Heart left ventricle (tissue), 16 donors: ENCODE results near the gene CFAP54. TPM values are rescaled to one million over a fixed set of nuclear protein-coding genes. Genes with fewer than 3 reads are reported as not detected.

Experiments used
- ATAC-seq, 4 donors: fragments of 200-7000 bp; cut with Tn5 transposase; one replicate each; pipeline ENCODE4 v1.9.1; 2020 to 2022; ENCODE audit warnings: moderate library complexity in 4 of 4, mild to moderate bottlenecking in 3 of 4, moderate number of reproducible peaks in 1 of 4
- DNase-seq, 5 donors: peaks; one replicate each; pipeline ENCODE4 v3.0.0-alpha.2; 2020
- H3K27ac ChIP-seq, 12 donors: fragments of 200-600 bp; sonication (generic) in 4 of 12; one replicate each; pipeline versions ENCODE4 v1.5.0 to v1.8.0; 2016 to 2022; ENCODE audit warnings: mild to moderate bottlenecking in 2 of 12
- H3K27me3 ChIP-seq, 9 donors: fragments of 200-600 bp; sonication (generic) in 2 of 9; one replicate each; pipeline versions ENCODE4 v1.5.1 to v1.8.0; 2016 to 2022; ENCODE audit warnings: mild to moderate bottlenecking in 3 of 9
- H3K36me3 ChIP-seq, 9 donors: fragments of 200-600 bp; sonication (generic) in 2 of 9; one replicate each; pipeline versions ENCODE4 v1.5.0 to v1.8.0; 2018 to 2022; ENCODE audit warnings: mild to moderate bottlenecking in 2 of 9
- H3K4me1 ChIP-seq, 12 donors: fragments of 200-600 bp; sonication (generic) in 4 of 12; one replicate each; pipeline versions ENCODE4 v1.5.0 to v1.8.0; 2016 to 2022; ENCODE audit warnings: mild to moderate bottlenecking in 3 of 12
- H3K4me3 ChIP-seq, 12 donors: fragments of 200-600 bp; sonication (generic) in 4 of 12; one replicate each; pipeline versions ENCODE4 v1.5.0 to v1.8.0; 2017 to 2022; ENCODE audit warnings: mild to moderate bottlenecking in 9 of 12, moderate library complexity in 4 of 12
- H3K9me3 ChIP-seq, 12 donors: fragments of 200-600 bp; sonication (generic) in 4 of 12; one replicate each; pipeline versions ENCODE4 v1.5.0 to v1.8.0; 2016 to 2022; ENCODE audit warnings: mild to moderate bottlenecking in 1 of 12
- POLR2A ChIP-seq, 2 donors: fragments of 450-650 bp; IDR thresholded peaks; one replicate each; pipeline ENCODE4 v1.6.1; 2017; ENCODE audit warnings: antibody characterized with exemption in 2 of 2, mild to moderate bottlenecking in 2 of 2, moderate library complexity in 2 of 2
- WGBS, 4 donors: extraction: QIAGEN DNeasy Blood & Tissue Kit in 2 of 4; methylation state at CpG; one replicate each; pipeline versions ENCODE4 v1.1.5 to v1.1.7; 2013 to 2018; 5-methylcytosine and 5-hydroxymethylcytosine counted together
- intact Hi-C, 10 donors: fragments of 100-400 bp; cut with DNase I; formaldehyde crosslinking; loops; one replicate each; pipeline versions ENCODE4 v1.11.1 to v1.14.2; 2022
- polyA plus RNA-seq, 2 donors: library from polyadenylated mRNA; stranded (reverse); fragments of 200-250 nt; gene quantifications; one replicate each; pipeline ENCODE4 v1.2.3, GENCODE V29; 2013
- total RNA-seq, 9 donors: library from RNA; depleted of rRNA in 2 of 9; stranded (reverse); fragments of >200 nt in 2 of 9; fragmentation: NEBNext Ultra II Directional in 3 of 9; extraction: Animal tissue kit (Norgen Biotek cat#: 25700) in 3 of 9; gene quantifications; one replicate each; pipeline versions ENCODE4 v1.1.0 to v1.2.4, GENCODE V29; 2016 to 2023
- TF ChIP-seq, protein P1 (sequence below), 12 donors: fragments of 200-600 bp; sonication (generic) in 4 of 12; IDR thresholded peaks; one replicate each; pipeline versions ENCODE4 v1.5.0 to v1.8.0; 2018 to 2022; ENCODE audit warnings: antibody characterized with exemption in 12 of 12, mild to moderate bottlenecking in 5 of 12
- donor health status: ischemic (EF 13 %, LVEDD 7.1; RV severe dilation, severe dysfunction).
- donor health status: healthy with polysubstance abuse.
- donor health status: DM: no; HTN: yes; CAD: no.
- donor health status: DM: no; HTN: no; CAD: no.
- donor health status: ischemic (EF 25% LVEDD 6.9; RV normal size, moderate dysfunction).
- donor health status: ischemic (EF 25% LVEDD 5.7; RV mildly dilated, moderate dysfunction).
- donor health status: healthy.
- donor health status: DM: yes; HTN: yes; CAD: no.
- donor health status: ischemic (EF 35%, LVEDD 5.7; RV mildly dilated, moderate dysfunction).
- donor health status: nonischemic (EF 11% LVEDD 7.7; RV severe dilation, severe dysfunction).
- donor health status: DM: yes; HTN: yes; CAD: no.
- donor health status: PGD.
- donor health status: ischemic (EF 29% LVEDD 5.4; RV normal size, mild dysfunction).
- donor health status: nonischemic (EF 23%, LVEDD 6.1; RV moderate dilation, normal function).

Gene CFAP54
- total and polyA plus RNA-seq, 11 donors = 0.07 to 0.79 (median 0.13) TPM; not detected in 1

DNA sequence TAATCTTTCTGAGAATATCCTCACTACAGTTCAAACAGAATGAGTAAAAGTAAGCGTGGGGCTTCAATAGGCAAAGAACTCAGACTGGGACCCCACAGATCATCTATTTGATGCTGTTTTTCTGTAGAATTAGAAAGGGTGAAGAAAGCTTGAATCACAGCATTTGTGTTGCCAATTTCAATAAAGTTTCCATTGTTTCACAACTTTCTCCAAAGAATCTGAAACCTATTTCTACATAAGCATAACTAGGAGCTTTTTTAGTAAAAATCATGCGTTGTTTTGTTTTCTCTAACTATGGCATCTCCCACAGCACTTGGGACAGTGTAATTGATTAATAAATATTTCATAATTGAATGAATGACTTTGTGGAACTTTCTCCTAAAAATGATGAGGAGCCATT lies 401.0 kb downstream of the CFAP54 start:
- Histone ChIP-seq H3K4me3 (no peak overlapping the region), H3K27ac (no peak overlapping the region), H3K4me1 (peaks cover 0 to 4% (median 0%) of the 10 kb centered on the region in 12 donors), H3K27me3 (no peaks in the 10 kb centered on the region), H3K36me3 (no peaks in the 10 kb centered on the region), H3K9me3 (no peaks in the 10 kb centered on the region)
- WGBS, 4 donors = 91 to 95% (median 94%) methylated on average over 2 of the region's 2 CpGs
- DNase-seq = no peak
- no peak for ATAC-seq
- TF ChIP-seq, protein P1, sequence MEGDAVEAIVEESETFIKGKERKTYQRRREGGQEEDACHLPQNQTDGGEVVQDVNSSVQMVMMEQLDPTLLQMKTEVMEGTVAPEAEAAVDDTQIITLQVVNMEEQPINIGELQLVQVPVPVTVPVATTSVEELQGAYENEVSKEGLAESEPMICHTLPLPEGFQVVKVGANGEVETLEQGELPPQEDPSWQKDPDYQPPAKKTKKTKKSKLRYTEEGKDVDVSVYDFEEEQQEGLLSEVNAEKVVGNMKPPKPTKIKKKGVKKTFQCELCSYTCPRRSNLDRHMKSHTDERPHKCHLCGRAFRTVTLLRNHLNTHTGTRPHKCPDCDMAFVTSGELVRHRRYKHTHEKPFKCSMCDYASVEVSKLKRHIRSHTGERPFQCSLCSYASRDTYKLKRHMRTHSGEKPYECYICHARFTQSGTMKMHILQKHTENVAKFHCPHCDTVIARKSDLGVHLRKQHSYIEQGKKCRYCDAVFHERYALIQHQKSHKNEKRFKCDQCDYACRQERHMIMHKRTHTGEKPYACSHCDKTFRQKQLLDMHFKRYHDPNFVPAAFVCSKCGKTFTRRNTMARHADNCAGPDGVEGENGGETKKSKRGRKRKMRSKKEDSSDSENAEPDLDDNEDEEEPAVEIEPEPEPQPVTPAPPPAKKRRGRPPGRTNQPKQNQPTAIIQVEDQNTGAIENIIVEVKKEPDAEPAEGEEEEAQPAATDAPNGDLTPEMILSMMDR (IDR thresholded peaks at IDR 0.05) = no peak
- TF ChIP-seq POLR2A (IDR thresholded peaks at IDR 0.05) = no peak
- intact Hi-C loops = no loop called here

DNA sequence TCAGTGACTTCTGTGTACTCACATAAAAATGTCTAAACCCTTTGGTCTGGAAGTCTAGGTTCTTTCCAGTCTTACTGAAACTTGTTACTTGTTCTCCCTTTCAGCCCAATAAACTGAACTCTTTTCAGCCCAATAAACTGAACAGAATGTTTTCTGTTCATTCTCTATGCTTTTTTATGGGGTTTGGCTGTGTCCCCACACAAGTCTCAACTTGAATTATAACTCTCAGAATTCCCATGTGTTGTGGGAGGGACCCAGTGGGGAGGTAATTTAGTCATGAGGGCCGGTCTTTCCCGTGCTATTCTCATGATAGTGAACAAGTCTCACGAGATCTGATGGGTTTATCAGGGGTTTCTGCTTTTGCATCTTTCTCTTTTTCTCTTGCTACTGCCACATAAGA lies 402.7 kb downstream of the CFAP54 start:
- Histone ChIP-seq H3K27me3 (no peaks in the 10 kb centered on the region), H3K4me3 (no peak overlapping the region), H3K27ac (no peak overlapping the region), H3K9me3 (no peaks in the 10 kb centered on the region), H3K4me1 (peaks cover 0 to 4% (median 0%) of the 10 kb centered on the region in 12 donors), H3K36me3 (no peaks in the 10 kb centered on the region)
- 60 to 76% (median 74%) methylated on average over 3 of the region's 3 CpGs for WGBS, 4 donors
- intact Hi-C loops = no loop called here
- ATAC-seq = no peak
- TF ChIP-seq, protein P1 (IDR thresholded peaks at IDR 0.05) = no peak
- TF ChIP-seq POLR2A (IDR thresholded peaks at IDR 0.05) = no peak
- DNase-seq = no peak

DNA sequence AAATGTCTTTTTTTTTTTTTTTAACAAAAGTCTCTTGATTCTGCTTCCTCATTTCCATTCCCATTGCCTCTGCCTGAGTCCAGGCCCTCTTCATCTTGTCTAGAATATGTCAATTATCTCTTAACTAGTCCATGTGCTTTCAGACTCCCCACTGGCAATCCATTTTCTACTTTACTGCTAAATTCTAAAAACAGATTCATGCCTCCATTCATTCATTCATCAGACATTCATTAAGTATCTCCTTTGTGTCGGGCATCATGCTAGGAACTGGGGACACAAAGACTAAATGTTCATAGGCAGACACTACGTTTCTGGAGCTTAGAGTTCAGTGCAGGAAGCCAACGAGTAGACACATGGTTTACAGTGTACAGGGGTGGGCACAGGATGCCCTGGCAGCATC lies 408.0 kb downstream of the CFAP54 start:
- TF ChIP-seq, protein P1 (IDR thresholded peaks at IDR 0.05) = no peak
- no peak for TF ChIP-seq POLR2A (IDR thresholded peaks at IDR 0.05)
- DNase-seq = no peak
- no peak for ATAC-seq
- 62 to 73% (median 65%) methylated on average over 3 of the region's 3 CpGs for WGBS, 4 donors
- Histone ChIP-seq H3K36me3 (no peaks in the 10 kb centered on the region), H3K27ac (no peak overlapping the region), H3K27me3 (no peaks in the 10 kb centered on the region), H3K9me3 (no peaks in the 10 kb centered on the region), H3K4me3 (no peak overlapping the region), H3K4me1 (no peaks in the 10 kb centered on the region)
- intact Hi-C loops = no loop called here

DNA sequence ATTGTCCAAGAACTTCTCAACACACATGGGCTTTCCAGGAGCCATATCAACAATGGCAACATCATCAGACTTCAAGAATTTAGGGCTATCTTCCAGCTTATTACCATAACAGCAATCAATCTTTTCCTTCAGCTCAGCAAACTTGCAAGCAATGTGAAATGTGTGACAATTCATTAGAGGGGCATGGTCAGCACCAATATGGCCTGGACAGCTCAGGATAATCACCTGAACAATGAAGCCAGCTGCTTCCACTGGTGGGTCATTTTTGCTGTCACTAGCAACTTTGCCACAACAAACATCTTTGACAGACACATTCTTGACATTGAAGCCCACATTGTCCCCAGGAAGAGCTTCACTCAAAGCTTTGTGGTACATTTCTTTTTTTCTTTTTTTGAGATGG lies 411.8 kb downstream of the CFAP54 start:
- ATAC-seq (no peak), DNase-seq (no peak)
- Histone ChIP-seq H3K27me3 (no peaks in the 10 kb centered on the region), H3K27ac (no peak overlapping the region), H3K4me1 (peaks cover 0 to 2% (median 0%) of the 10 kb centered on the region in 12 donors), H3K4me3 (no peak overlapping the region), H3K36me3 (no peaks in the 10 kb centered on the region), H3K9me3 (no peaks in the 10 kb centered on the region)
- intact Hi-C loops = no loop called here
- TF ChIP-seq, protein P1 (IDR thresholded peaks at IDR 0.05) = no peak
